Mesendoderm (in vitro differentiated cells): ENCODE data around the gene NEAT1.

Experiments used
- DNase-seq: peaks from one replicate; pipeline ENCODE4 v3.0.0; 2013
- H2AK5ac ChIP-seq: 2 replicates; pipeline ENCODE4 v1.6.1; 2013; ENCODE audit warnings: low read length, inconsistent platforms
- H2BK120ac ChIP-seq: 2 replicates; pipeline ENCODE4 v1.6.1; 2013; ENCODE audit warnings: low read depth, mild to moderate bottlenecking, low read length, moderate library complexity, mixed read lengths
- H2BK15ac ChIP-seq: replicated peaks from 2 replicates; pipeline ENCODE4 v1.6.1; 2013; ENCODE audit warnings: low read depth, mild to moderate bottlenecking, moderate library complexity
- H2BK5ac ChIP-seq: 2 replicates; pipeline ENCODE4 v1.6.1; 2013; ENCODE audit warnings: low read length, inconsistent platforms
- H3K18ac ChIP-seq: 2 replicates; pipeline ENCODE4 v1.6.1; 2013; ENCODE audit warnings: mild to moderate bottlenecking, low read length, mixed read lengths
- H3K23ac ChIP-seq: one replicate; pipeline ENCODE4 v1.6.1; 2013; ENCODE audit warnings: low read length
- H3K27ac ChIP-seq: 2 replicates; pipeline ENCODE4 v1.5.1; 2013; ENCODE audit warnings: low read depth, mild to moderate bottlenecking, inconsistent platforms, low read length, moderate library complexity
- H3K27me3 ChIP-seq: 2 replicates; pipeline ENCODE4 v1.6.1; 2013; ENCODE audit warnings: low read length, control low read depth, mild to moderate bottlenecking, inconsistent platforms; ENCODE audit not compliant: insufficient read depth, poor library complexity
- H3K36me3 ChIP-seq: 2 replicates; pipeline ENCODE4 v1.6.1; 2013; ENCODE audit warnings: low read length, inconsistent platforms; ENCODE audit not compliant: control insufficient read depth, insufficient read depth
- H3K4ac ChIP-seq: one replicate; pipeline ENCODE4 v1.6.1; 2013; ENCODE audit warnings: low read depth, mild to moderate bottlenecking, low read length, moderate library complexity
- H3K4me1 ChIP-seq: 2 replicates; pipeline ENCODE4 v1.6.1; 2013; ENCODE audit warnings: low read depth, low read length, inconsistent platforms; ENCODE audit not compliant: control insufficient read depth
- H3K4me2 ChIP-seq: 2 replicates; pipeline ENCODE4 v1.6.1; 2013; ENCODE audit warnings: low read length
- H3K4me3 ChIP-seq: 2 replicates; pipeline ENCODE4 v1.5.1; 2013; ENCODE audit warnings: mild to moderate bottlenecking, low read length
- H3K56ac ChIP-seq: one replicate; pipeline ENCODE4 v1.6.1; 2013; ENCODE audit warnings: low read length
- H3K79me1 ChIP-seq: 2 replicates; pipeline ENCODE4 v1.6.1; 2013; ENCODE audit warnings: low read length, inconsistent platforms
- H3K79me2 ChIP-seq: 2 replicates; pipeline ENCODE4 v1.6.1; 2013; ENCODE audit warnings: mild to moderate bottlenecking, low read length; ENCODE audit not compliant: control insufficient read depth, insufficient read depth
- H3K9ac ChIP-seq: 2 replicates; pipeline ENCODE4 v1.6.1; 2013; ENCODE audit warnings: low read length, inconsistent platforms
- H4K5ac ChIP-seq: one replicate; pipeline ENCODE4 v1.6.1; 2013; ENCODE audit warnings: low read length
- H4K8ac ChIP-seq: one replicate; pipeline ENCODE4 v1.6.1; 2013; ENCODE audit warnings: low read depth, mild to moderate bottlenecking, control low read depth, low read length, moderate library complexity
- WGBS: extraction: QIAGEN DNeasy Blood & Tissue Kit; methylation state at CpG from one replicate; pipeline ENCODE4 v1.1.7; 2013; ENCODE audit warnings: low lambda C conversion rate, missing lambda C conversion rate; ENCODE audit not compliant: insufficient coverage; ENCODE audit errors: extremely low coverage; 5-methylcytosine and 5-hydroxymethylcytosine counted together

Gene NEAT1

DNA sequence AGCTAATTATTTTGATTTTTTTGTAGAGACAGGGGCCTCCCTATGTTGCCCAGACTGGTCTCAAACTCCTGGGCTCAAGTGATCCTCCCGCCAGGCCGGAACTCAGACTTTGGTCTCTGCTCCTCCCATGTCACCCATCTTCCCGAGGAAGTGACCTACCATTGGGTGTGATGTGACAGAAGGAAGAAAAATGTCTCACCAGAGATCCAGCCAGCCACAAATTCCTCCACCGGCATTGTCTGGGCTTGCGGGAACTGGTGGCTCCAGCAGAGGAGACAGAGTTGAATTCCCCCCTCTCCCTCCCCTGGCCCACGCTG is 40.9 kb upstream of the NEAT1 start:
- H3K18ac ChIP-seq, result no peak overlapping the region
- H3K27ac ChIP-seq, result peak overlapping the region; percentile 70
- H3K9ac ChIP-seq, result peak overlapping the region; percentile 49
- WGBS, result no CpG with 5 or more reads among the region's 6 CpGs
- H4K8ac ChIP-seq, result no peak overlapping the region
- H3K4me1 ChIP-seq, result peaks cover 5% of the 10 kb centered on the region
- no peak overlapping the region for H2BK120ac ChIP-seq
- H3K23ac ChIP-seq, result no peak overlapping the region
- H2BK15ac ChIP-seq, result no peak overlapping the region
- no peaks in the 10 kb centered on the region for H3K79me2 ChIP-seq
- H3K36me3 ChIP-seq, result no peaks in the 10 kb centered on the region
- peak overlapping the region; percentile 68 for H2BK5ac ChIP-seq
- peak overlapping the region; percentile 82 for H3K56ac ChIP-seq
- DNase-seq, result peak; percentile 94
- H3K27me3 ChIP-seq, result no peaks in the 10 kb centered on the region
- no peak overlapping the region for H3K4me2 ChIP-seq
- H4K5ac ChIP-seq, result no peak overlapping the region
- no peak overlapping the region for H2AK5ac ChIP-seq
- no peaks in the 10 kb centered on the region for H3K79me1 ChIP-seq
- no peak overlapping the region for H3K4me3 ChIP-seq
- H3K4ac ChIP-seq, result peak overlapping the region; percentile 40

DNA sequence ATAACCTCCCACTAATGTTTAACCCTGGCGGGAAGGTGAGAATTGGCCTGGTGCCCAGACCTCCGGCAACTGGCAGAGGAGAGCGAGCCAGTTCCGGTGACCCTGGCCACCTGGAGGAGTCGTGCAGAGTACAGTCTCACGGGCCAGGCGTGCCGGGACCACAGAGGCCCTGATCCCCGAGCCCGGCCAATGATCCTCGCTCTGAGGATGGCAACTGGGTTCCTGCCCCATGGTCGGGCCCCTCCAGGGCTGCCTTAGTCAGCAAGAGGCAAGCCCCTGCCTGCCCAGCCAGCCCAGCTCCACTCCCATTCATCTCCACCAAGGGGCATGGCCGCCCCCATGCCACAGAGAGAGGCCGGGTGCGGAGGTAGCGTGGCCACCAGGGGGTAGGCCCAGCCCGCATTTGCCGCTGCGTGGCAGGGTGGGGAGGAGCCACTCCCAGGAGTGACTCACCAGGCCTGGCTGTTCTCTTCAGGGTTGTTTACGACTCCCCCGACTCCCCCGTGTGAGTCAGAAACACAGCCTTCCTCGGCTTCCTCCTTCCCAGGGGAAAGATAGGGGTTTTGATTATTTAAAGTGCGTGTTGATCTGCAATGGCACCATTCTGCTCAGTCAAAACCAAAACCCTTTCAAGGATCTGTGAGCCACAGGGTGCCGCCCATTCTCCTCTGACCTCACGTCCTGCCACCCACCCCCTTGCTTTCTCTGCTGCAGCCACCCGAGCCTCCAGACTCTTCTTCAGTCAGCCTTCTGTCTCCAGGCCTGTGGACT is 40.4 kb upstream of the NEAT1 start, which contains the start of gene SLC25A45:
SLC25A45 (minus strand) TSS at position 614 of the 771 bp plus-strand sequence. CDS start 695 bp downstream, outside the sequence.
- H3K18ac ChIP-seq, result peak within 1 kb of the TSS; percentile 16
- no peaks in the 10 kb centered on the region for H3K27me3 ChIP-seq
- H3K4me1 ChIP-seq, result peaks cover 5% of the 10 kb centered on the region
- H3K79me1 ChIP-seq, result no peaks in the 10 kb centered on the region
- peak within 1 kb of the TSS; percentile 49 for H3K9ac ChIP-seq
- no peak within 1 kb of the TSS for H3K4me3 ChIP-seq
- H2AK5ac ChIP-seq, result peak within 1 kb of the TSS; percentile 17
- H3K23ac ChIP-seq, result no peak within 1 kb of the TSS
- no peak within 1 kb of the TSS for H4K5ac ChIP-seq
- no peak within 1 kb of the TSS for H2BK15ac ChIP-seq
- H2BK120ac ChIP-seq, result peak within 1 kb of the TSS; percentile 3
- H3K4ac ChIP-seq, result peak within 1 kb of the TSS; percentile 41
- no peak within 1 kb of the TSS for H4K8ac ChIP-seq
- no peaks in the 10 kb centered on the region for H3K79me2 ChIP-seq
- WGBS, result no CpG with 5 or more reads among the region's 27 CpGs
- peak within 1 kb of the TSS; percentile 70 for H3K27ac ChIP-seq
- no peak within 1 kb of the TSS for H3K4me2 ChIP-seq
- H3K36me3 ChIP-seq, result no peaks in the 10 kb centered on the region
- H2BK5ac ChIP-seq, result peak within 1 kb of the TSS; percentile 68
- peak; percentile 94 for DNase-seq
- H3K56ac ChIP-seq, result peak within 1 kb of the TSS; percentile 82

GRCh38 chr11:65382804-65383368 is 39.7 kb upstream of the NEAT1 start:
- H2BK120ac ChIP-seq, result no peak overlapping the region
- no peak overlapping the region for H3K4me3 ChIP-seq
- DNase-seq, result no peak

GRCh38 chr11:65383778-65384177 is 38.8 kb upstream of the NEAT1 start:
- Histone ChIP-seq H3K4me2 (no peak overlapping the region), H3K27ac (no peak overlapping the region), H3K18ac (no peak overlapping the region), H3K9ac (no peak overlapping the region), H3K23ac (no peak overlapping the region), H3K56ac (no peak overlapping the region), H3K27me3 (no peaks in the 10 kb centered on the region), H3K79me1 (peaks cover 1% of the 10 kb centered on the region), H2BK15ac (no peak overlapping the region), H4K5ac (no peak overlapping the region), H3K4me1 (peaks cover 5% of the 10 kb centered on the region), H3K4ac (peak overlapping the region; percentile 7), H3K79me2 (no peaks in the 10 kb centered on the region), H2BK120ac (no peak overlapping the region), H3K4me3 (no peak overlapping the region), H2BK5ac (no peak overlapping the region), H2AK5ac (peak overlapping the region; percentile 73), H3K36me3 (no peaks in the 10 kb centered on the region), H4K8ac (no peak overlapping the region)
- DNase-seq, result no peak
- WGBS, result no CpG with 5 or more reads among the region's 6 CpGs

More at GRCh38 chr11:65382804-65383368, 39.7 kb upstream of the NEAT1 start:
- H3K4ac ChIP-seq, result peak overlapping the region; percentile 41
- H3K23ac ChIP-seq, result no peak overlapping the region
- no peak overlapping the region for H3K4me2 ChIP-seq
- H3K4me1 ChIP-seq, result peaks cover 5% of the 10 kb centered on the region
- no CpG with 5 or more reads among the region's 12 CpGs for WGBS
- H4K8ac ChIP-seq, result no peak overlapping the region
- H3K79me2 ChIP-seq, result no peaks in the 10 kb centered on the region
- peak overlapping the region; percentile 82 for H3K56ac ChIP-seq
- no peaks in the 10 kb centered on the region for H3K27me3 ChIP-seq
- peak overlapping the region; percentile 70 for H3K27ac ChIP-seq
- H3K9ac ChIP-seq, result peak overlapping the region; percentile 49
- H2BK5ac ChIP-seq, result peak overlapping the region; percentile 54
- H2BK15ac ChIP-seq, result no peak overlapping the region
- H3K18ac ChIP-seq, result peak overlapping the region; percentile 15
- no peak overlapping the region for H4K5ac ChIP-seq
- no peaks in the 10 kb centered on the region for H3K36me3 ChIP-seq
- no peaks in the 10 kb centered on the region for H3K79me1 ChIP-seq
- peak overlapping the region; percentile 17 for H2AK5ac ChIP-seq

DNA sequence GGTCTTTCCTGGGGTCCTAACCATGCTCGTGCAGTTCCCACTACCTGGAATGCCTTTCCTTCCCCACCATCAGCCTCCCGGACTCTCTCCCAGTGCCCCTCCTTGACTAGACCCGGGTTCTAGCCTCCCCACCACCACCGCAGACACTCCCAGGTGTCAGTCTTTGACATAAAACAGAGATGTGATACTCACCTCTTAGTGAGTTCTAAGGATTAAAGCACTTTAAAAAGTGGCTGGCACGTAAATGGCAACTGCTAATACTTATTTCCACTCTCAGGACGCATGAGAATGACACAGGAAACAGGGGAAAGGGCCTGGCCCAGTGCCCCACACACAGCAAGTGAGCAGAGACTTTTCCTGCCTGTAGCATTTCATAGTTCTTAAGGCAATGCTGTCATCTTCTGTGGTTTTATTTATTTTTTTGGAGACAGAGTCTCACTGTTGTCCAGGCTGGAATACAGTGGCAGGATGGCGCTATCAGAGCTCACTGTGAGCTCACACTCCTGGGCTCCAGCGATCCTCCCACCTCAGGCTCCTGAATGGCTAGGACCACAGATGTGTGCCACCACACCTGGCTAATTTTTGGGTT is 38.2 kb upstream of the NEAT1 start:
- Histone ChIP-seq H3K18ac (no peak overlapping the region), H4K8ac (no peak overlapping the region), H3K27me3 (no peaks in the 10 kb centered on the region), H2BK15ac (no peak overlapping the region), H3K4me3 (no peak overlapping the region), H2BK5ac (no peak overlapping the region), H2BK120ac (no peak overlapping the region), H3K27ac (no peak overlapping the region), H3K4me2 (no peak overlapping the region), H3K56ac (no peak overlapping the region), H3K23ac (no peak overlapping the region), H3K4ac (no peak overlapping the region), H3K4me1 (peaks cover 5% of the 10 kb centered on the region), H2AK5ac (no peak overlapping the region), H3K9ac (no peak overlapping the region), H3K79me2 (no peaks in the 10 kb centered on the region), H3K36me3 (no peaks in the 10 kb centered on the region), H3K79me1 (peaks cover 3% of the 10 kb centered on the region), H4K5ac (no peak overlapping the region)
- no peak for DNase-seq
- no CpG with 5 or more reads among the region's 8 CpGs for WGBS
